ENCODE results near the gene PML. TPM values are rescaled to one million over a fixed set of nuclear protein-coding genes. Genes with fewer than 3 reads are reported as not detected.
"Not testable (repeated sequence)": the region's sequence is repeated elsewhere in the genome, so short reads cannot be mapped to it uniquely, and the experiment has no call there.

PML gene
- total and polyA plus RNA-seq, 9 of the 15 experiments (the other 6 are each of a cell fraction or from before 2014, with no cell fraction given), result 5.0 to 50.7 (median 10.1) TPM

DNA sequence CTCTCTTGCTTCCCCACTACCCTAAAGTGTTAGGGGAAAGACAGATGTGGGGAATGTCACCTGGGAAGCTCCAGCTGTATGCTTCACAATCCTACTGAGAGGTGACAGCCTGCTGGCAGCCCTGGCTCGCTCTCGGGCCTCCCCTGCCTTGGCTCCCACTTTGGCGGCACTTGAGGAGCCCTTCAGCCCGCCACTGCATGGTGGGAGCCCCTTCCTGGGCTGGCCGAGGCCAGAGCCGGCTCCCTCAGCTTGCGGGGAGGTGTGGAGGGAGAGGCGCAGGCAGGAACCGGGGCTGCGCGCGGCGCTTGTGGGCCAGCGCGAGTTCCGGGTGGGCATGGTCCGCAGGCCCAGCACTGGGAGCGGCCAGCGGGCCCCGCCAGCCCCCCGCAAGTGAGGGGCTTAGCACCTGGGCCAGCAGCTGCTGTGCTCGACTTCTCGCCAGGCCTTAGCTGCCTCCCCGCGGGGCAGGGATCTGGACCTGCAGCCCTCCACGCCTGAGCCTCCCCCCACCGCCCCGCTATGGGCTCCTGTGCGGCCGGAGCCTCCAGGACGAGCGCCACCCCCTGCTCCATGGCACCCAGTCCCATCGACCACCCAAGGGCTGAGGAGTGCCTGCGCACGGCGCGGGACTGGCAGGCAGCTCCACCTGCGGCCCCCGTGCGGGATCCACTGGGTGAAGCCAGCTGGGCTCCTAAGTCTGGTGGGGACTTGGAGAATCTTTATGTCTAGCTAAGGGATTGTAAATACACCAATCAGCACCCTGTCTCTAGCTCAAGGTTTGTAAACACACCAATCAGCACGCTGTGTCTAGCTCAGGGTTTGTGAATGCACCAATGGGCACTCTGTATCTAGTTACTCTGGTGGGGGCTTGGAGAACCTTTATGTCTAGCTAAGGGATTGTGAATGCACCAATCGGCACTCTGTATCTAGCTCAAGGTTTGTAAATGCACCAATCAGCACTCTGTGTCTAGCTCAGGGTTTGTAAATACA, 58.0 kb downstream of the PML start:
- in situ Hi-C loops (cut with MboI) (loop anchor here (10.0 to 25.0 kb wide), 2 partner anchors 72 to 1390 kb away; partner anchors contain the start of gene GOLGA6B), intact Hi-C loops (cut with micrococcal nuclease) (loop anchor here (5.0 kb wide), 2 partner anchors 80 to 270 kb away; no protein-coding TSS in a partner anchor)
- peaks cover 10% of the 10 kb centered on the region; the same call in 1 of the 2 replicates for H4K20me1 ChIP-seq (replicated peaks; ENCODE audit: control insufficient read depth, insufficient read depth, low read length)
- ChIA-PET CTCF (ENCODE audit: low intra/inter-chr PET ratio) (interaction anchor here (2.1 kb wide), 1 partner anchor 269 kb away, joined by 17 read pairs; no protein-coding TSS in a partner anchor), POLR2A (interaction anchor here (0.6 to 1.3 kb wide), 2 partner anchors 16 to 40 kb away, joined by 3 to 6 read pairs; no protein-coding TSS in a partner anchor)
- not testable (repeated sequence) for ATAC-seq; H3K27ac ChIP-seq (ENCODE audit: extremely low read depth, low read depth, low read length); H3K79me2 ChIP-seq (ENCODE audit: control insufficient read depth, insufficient read depth, low read length); H2AFZ ChIP-seq (ENCODE audit: low read depth, low read length); H3K9me1 ChIP-seq (ENCODE audit: control insufficient read depth, insufficient read depth, low read length); H3K36me3 ChIP-seq (ENCODE audit: control insufficient read depth, insufficient read depth, low read length); BruUV-seq (replicated peaks); DNase-seq (ENCODE audit: extremely low read depth in 1 of 4, low spot score in 3 of 4); H3K4me3 ChIP-seq; H3K9me3 ChIP-seq (replicated peaks; ENCODE audit: control insufficient read depth, insufficient read depth, low read depth, low read length); H3K9ac ChIP-seq (ENCODE audit: insufficient read depth in 1 of 2, low read depth in 2 of 2, low read length in 2 of 2); H3K27me3 ChIP-seq (ENCODE audit: control insufficient read depth in 2 of 2, insufficient read depth in 2 of 2, low read length in 2 of 2); FAIRE-seq; H3K4me1 ChIP-seq (replicated peaks in 1 of 2; ENCODE audit: control insufficient read depth in 2 of 2, insufficient read depth in 2 of 2, low read length in 2 of 2); H3K4me2 ChIP-seq (ENCODE audit: insufficient read depth, low read length)
- 52% methylated on average over 20 of the region's 42 CpGs for WGBS (ENCODE audit: insufficient coverage, low coverage, missing lambda C conversion rate)
- peak; percentile 32 for TF ChIP-seq ASH1L (IDR thresholded peaks at IDR 0.05; ENCODE audit: borderline replicate concordance, low read depth, partially characterized antibody)

DNA sequence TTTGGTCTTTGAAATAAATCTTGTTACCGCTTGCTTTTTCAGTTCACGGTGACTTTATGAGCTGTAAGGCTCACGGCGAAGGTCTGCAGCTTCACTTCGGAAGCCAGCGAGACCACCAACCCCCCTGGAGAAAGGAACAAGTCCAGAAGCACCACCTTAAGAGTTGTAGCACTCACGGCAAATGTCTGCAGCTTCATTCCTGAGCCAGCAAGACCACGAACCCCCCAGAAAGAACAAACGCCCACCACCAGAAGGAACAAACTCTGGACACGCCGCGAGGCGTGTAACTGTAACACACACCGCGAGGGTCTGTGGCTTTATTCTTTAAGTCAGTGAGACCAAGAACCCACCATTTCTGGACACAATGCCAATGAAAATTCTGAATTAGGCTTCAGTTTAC, 59.0 kb downstream of the PML start:
- TF ChIP-seq CSDE1 (IDR thresholded peaks at IDR 0.05), result no peak
- BruUV-seq (replicated peaks), result no TSS peak
- CTCF ChIA-PET (ENCODE audit: low intra/inter-chr PET ratio), result interaction anchor here (2.1 kb wide), 1 partner anchor 268 kb away, joined by 17 read pairs; no protein-coding TSS in a partner anchor

More for the DNA sequence above, 59.0 kb downstream of the PML start:
- Histone ChIP-seq H3K9me3 (replicated peaks; ENCODE audit: control insufficient read depth, insufficient read depth, low read depth, low read length) (no peaks in the 10 kb centered on the region), H3K4me3 (no peak overlapping the region), H3K79me2 (ENCODE audit: control insufficient read depth, insufficient read depth, low read length) (no peaks in the 10 kb centered on the region), H2AFZ (ENCODE audit: low read depth, low read length) (no peak overlapping the region), H3K4me2 (ENCODE audit: insufficient read depth, low read length) (no peak overlapping the region), H3K4me1 (replicated peaks in 1 of 2; ENCODE audit: control insufficient read depth in 2 of 2, insufficient read depth in 2 of 2, low read length in 2 of 2) (peaks cover 0 to 3% of the 10 kb centered on the region in 2 experiments; a peak in 2 of 5 replicates), H3K9me1 (ENCODE audit: control insufficient read depth, insufficient read depth, low read length) (no peaks in the 10 kb centered on the region), H3K9ac (ENCODE audit: insufficient read depth in 1 of 2, low read depth in 2 of 2, low read length in 2 of 2) (no peak overlapping the region), H4K20me1 (replicated peaks; ENCODE audit: control insufficient read depth, insufficient read depth, low read length) (peaks cover 5% of the 10 kb centered on the region; the same call in 1 of the 2 replicates), H3K27me3 (ENCODE audit: control insufficient read depth in 2 of 2, insufficient read depth in 2 of 2, low read length in 2 of 2) (peaks cover 0 to 5% of the 10 kb centered on the region in 2 experiments; a peak in 1 of 5 replicates), H3K36me3 (ENCODE audit: control insufficient read depth, insufficient read depth, low read length) (no peaks in the 10 kb centered on the region), H3K27ac (ENCODE audit: extremely low read depth, low read depth, low read length) (no peak overlapping the region)
- no peak for FAIRE-seq
- POLR2A ChIA-PET, result interaction anchor here (1.5 kb wide), 1 partner anchor 9 kb away, joined by 4 read pairs; no protein-coding TSS in a partner anchor
- intact Hi-C loops (cut with micrococcal nuclease) (loop anchor here (5.0 kb wide), 2 partner anchors 81 to 269 kb away; no protein-coding TSS in a partner anchor), in situ Hi-C loops (cut with MboI) (loop anchor here (10.0 to 25.0 kb wide), 2 partner anchors 71 to 1391 kb away; partner anchors contain the start of gene GOLGA6B)
- DNase-seq (ENCODE audit: extremely low read depth in 1 of 4, low spot score in 3 of 4), result no peak
- no peak for ATAC-seq
- 59% methylated on average over 15 of the region's 15 CpGs for WGBS (ENCODE audit: insufficient coverage, low coverage, missing lambda C conversion rate)

All from K562 (cell line).